Activated T-cell treated with anti-CD3 and anti-CD28 coated beads for 48 hours (primary cell): Measurements from ENCODE around the gene HGFAC.

Source experiments
- DNase-seq: peaks from one replicate; pipeline ENCODE4 v3.0.0-alpha.2; 2020; ENCODE audit warnings: low read depth

HGFAC gene

GRCh38 chr4:3473996-3474765 is 32.4 kb downstream of the HGFAC start:
- DNase-seq = no peak

- no peak for DNase-seq
Measured at GRCh38 chr4:3475041-3475712, 33.4 kb downstream of the HGFAC start.

- no peak for DNase-seq
Measured at GRCh38 chr4:3475713-3476260, 34.0 kb downstream of the HGFAC start.

- no peak for DNase-seq
Measured at GRCh38 chr4:3476341-3476747, 34.6 kb downstream of the HGFAC start.

GRCh38 chr4:3476936-3477749 is 35.4 kb downstream of the HGFAC start:
- DNase-seq = no peak

- no peak for DNase-seq
Measured at GRCh38 chr4:3477750-3478430, 36.1 kb downstream of the HGFAC start.

- DNase-seq = no peak
Measured at GRCh38 chr4:3478446-3479357, 36.9 kb downstream of the HGFAC start.

- no peak for DNase-seq
Measured at GRCh38 chr4:3479358-3480101, 37.8 kb downstream of the HGFAC start.

GRCh38 chr4:3480528-3481112 is 38.9 kb downstream of the HGFAC start:
- DNase-seq = peak; percentile 76

GRCh38 chr4:3481113-3481531 is 39.4 kb downstream of the HGFAC start:
- no peak for DNase-seq

- DNase-seq = no peak
Measured at GRCh38 chr4:3481783-3482393, 40.1 kb downstream of the HGFAC start.

GRCh38 chr4:3482707-3483106 is 40.9 kb downstream of the HGFAC start:
- no peak for DNase-seq

GRCh38 chr4:3483471-3483921 is 41.7 kb downstream of the HGFAC start:
- no peak for DNase-seq

- no peak for DNase-seq
Measured at GRCh38 chr4:3484057-3484973, 42.5 kb downstream of the HGFAC start.

GRCh38 chr4:3485011-3485791 is 43.4 kb downstream of the HGFAC start:
- no peak for DNase-seq

- DNase-seq = no peak
Measured at GRCh38 chr4:3485886-3486540, 44.2 kb downstream of the HGFAC start.
